Keratinocyte (primary cell): ENCODE measurements around the gene ZNF619. TPM values are rescaled to one million over a fixed set of nuclear protein-coding genes. Genes with fewer than 3 reads are reported as not detected.

Source experiments
- DNase-seq: peaks from one replicate; pipeline ENCODE4 v3.0.0-alpha.2; 2011; ENCODE audit warnings: low read depth, missing footprints, low spot score
- FAIRE-seq: peaks from 2 replicates; lab custom pipeline; 2011; peaks lifted over from hg19 to GRCh38; lab: Jason Lieb, UNC
- H2AFZ ChIP-seq: 2 replicates; pipeline ENCODE4 v1.6.0; 2012; ENCODE audit warnings: low read length, control low read depth, inconsistent platforms; ENCODE audit not compliant: control insufficient read depth
- H3K27ac ChIP-seq: 2 replicates; pipeline ENCODE4 v1.5.1; 2011; ENCODE audit warnings: low read length; ENCODE audit not compliant: control insufficient read depth, insufficient read depth
- H3K27me3 ChIP-seq: 3 replicates; pipeline ENCODE4 v1.6.0; 2011; ENCODE audit warnings: low read length; ENCODE audit not compliant: control insufficient read depth, insufficient read depth; ENCODE audit errors: extremely low read depth
- H3K36me3 ChIP-seq, 2 experiments: 2 replicates in 1 of 2; 3 replicates in 1 of 2; pipeline ENCODE4 v1.5.1; 2011; ENCODE audit warnings: low read length in 2 of 2, mild to moderate bottlenecking in 1 of 2; ENCODE audit not compliant: control insufficient read depth in 2 of 2, insufficient read depth in 2 of 2; ENCODE audit errors: extremely low read depth in 1 of 2
- H3K4me1 ChIP-seq: 3 replicates; pipeline ENCODE4 v1.5.1; 2011; ENCODE audit warnings: low read length; ENCODE audit not compliant: control insufficient read depth, insufficient read depth; ENCODE audit errors: extremely low read depth
- H3K4me2 ChIP-seq: 3 replicates; pipeline ENCODE4 v1.6.0; 2011; ENCODE audit warnings: low read depth, low read length; ENCODE audit not compliant: control insufficient read depth, insufficient read depth; ENCODE audit errors: extremely low read depth
- H3K4me3 ChIP-seq, 3 experiments: fragments of 200-600 bp in 1 of 3; sonication (generic) in 1 of 3; 2 replicates in 2 of 3; 3 replicates in 1 of 3; pipeline ENCODE4 v1.5.1; 2011 to 2016; ENCODE audit warnings: low read length in 3 of 3, mild to moderate bottlenecking in 3 of 3, control low read depth in 2 of 3, inconsistent platforms in 1 of 3, low read depth in 1 of 3, mixed read lengths in 1 of 3, mixed run types in 1 of 3, moderate library complexity in 1 of 3; ENCODE audit not compliant: control insufficient read depth in 2 of 3, insufficient read depth in 2 of 3; ENCODE audit errors: extremely low read depth in 1 of 3
- H3K79me2 ChIP-seq: 2 replicates; pipeline ENCODE4 v1.6.0; 2012; ENCODE audit warnings: low read length; ENCODE audit not compliant: control insufficient read depth, insufficient read depth
- H3K9ac ChIP-seq: 3 replicates; pipeline ENCODE4 v1.6.0; 2011; ENCODE audit warnings: low read length; ENCODE audit not compliant: control insufficient read depth, insufficient read depth; ENCODE audit errors: extremely low read depth
- H3K9me1 ChIP-seq: 3 replicates; pipeline ENCODE4 v1.6.0; 2011; ENCODE audit warnings: low read length; ENCODE audit not compliant: control insufficient read depth, insufficient read depth; ENCODE audit errors: extremely low read depth
- H3K9me3 ChIP-seq: 2 replicates; pipeline ENCODE4 v1.5.1; 2012; ENCODE audit warnings: low read depth, low read length; ENCODE audit not compliant: control insufficient read depth
- H4K20me1 ChIP-seq: 3 replicates; pipeline ENCODE4 v1.6.0; 2011; ENCODE audit warnings: low read length; ENCODE audit not compliant: control insufficient read depth, insufficient read depth; ENCODE audit errors: extremely low read depth
- CTCF ChIP-seq, 3 experiments: IDR thresholded peaks in 1 of 3; conservative IDR thresholded peaks in 1 of 3; optimal IDR thresholded peaks in 1 of 3; 2 replicates in 2 of 3; 3 replicates in 1 of 3; pipeline versions ENCODE3 to v1.5.1; 2011; ENCODE audit warnings: low read length in 3 of 3, mild to moderate bottlenecking in 3 of 3, moderate library complexity in 2 of 3, control low read depth in 1 of 3, inconsistent platforms in 1 of 3; ENCODE audit not compliant: insufficient read depth in 2 of 3; ENCODE audit errors: extremely low read depth in 1 of 3
- EZH2 ChIP-seq: IDR thresholded peaks from one replicate; pipeline ENCODE4 v1.6.1; 2012; ENCODE audit warnings: inconsistent platforms, mild to moderate bottlenecking, low read length, moderate library complexity
- dilution Hi-C: fragments of 300-500 bp; cut with MboI; formaldehyde crosslinking; loops from one replicate; pipeline ENCODE4 v1.7.0; 2020; ENCODE audit warnings: low sequenced_read_pairs; ENCODE audit not compliant: extremely low pct_ligation_motif_present
- polyA plus RNA-seq, 5 experiments: library from polyadenylated mRNA; depleted of rRNA in 3 of 5; stranded (reverse) in 3 of 5; stranded (forward) in 1 of 5; unstranded in 1 of 5; fragments of >200 nt; gene quantifications; 1 replicate in 1 of 5; 2 replicates in 3 of 5; 3 replicates in 1 of 5; pipeline versions ENCODE4 v1.2.1 to v1.2.3, GENCODE V29; 2011 to 2012; ENCODE audit warnings: missing spikeins in 2 of 5, low read depth in 1 of 5, low replicate concordance in 1 of 5

The ZNF619 gene
- polyA plus RNA-seq, 1 donor (not counting 4 experiments of a cell fraction or from before 2014, with no cell fraction given), result 3.1 TPM

- H2AFZ ChIP-seq, result no peak overlapping the region
- H4K20me1 ChIP-seq, result no peaks in the 10 kb centered on the region
- peak overlapping the region; percentile 15 for H3K27ac ChIP-seq
- H3K4me3 ChIP-seq, result no peak overlapping the region
- H3K9me3 ChIP-seq, result no peaks in the 10 kb centered on the region
- no peak for TF ChIP-seq EZH2
- TF ChIP-seq CTCF (optimal IDR thresholded peaks at IDR 0.05 in 1 of 3, IDR thresholded peaks at IDR 0.05 in 1 of 3, conservative IDR thresholded peaks at IDR 0.05 in 1 of 3; ENCODE audit: extremely low read depth in 1 of 3, insufficient read depth in 2 of 3, low read length in 3 of 3), result no peak
- H3K36me3 ChIP-seq, result no peaks in the 10 kb centered on the region
- H3K4me2 ChIP-seq, result no peak overlapping the region
- dilution Hi-C loops, result no loop called here
- H3K9me1 ChIP-seq, result no peaks in the 10 kb centered on the region
- H3K4me1 ChIP-seq, result peaks cover 22% of the 10 kb centered on the region
- no peaks in the 10 kb centered on the region for H3K79me2 ChIP-seq
- no peaks in the 10 kb centered on the region for H3K27me3 ChIP-seq
- peak; percentile 99 for FAIRE-seq
- no peak overlapping the region for H3K9ac ChIP-seq
- peak; percentile 82 for DNase-seq
Measured at GRCh38 chr3:40504636-40505430, 27.9 kb downstream of the ZNF619 start.

GRCh38 chr3:40505599-40506462, 28.9 kb downstream of the ZNF619 start, which contains the start of gene ZNF620:
ZNF620 (plus strand) TSS chr3:40506039; CDS start chr3:40506353, 314 bp downstream.
- Histone ChIP-seq H3K36me3 (no peaks in the 10 kb centered on the region), H3K27ac (peak within 1 kb of the TSS; percentile 15), H4K20me1 (no peaks in the 10 kb centered on the region), H3K9ac (peak within 1 kb of the TSS; percentile 58), H3K9me3 (no peaks in the 10 kb centered on the region), H3K4me3 (peak within 1 kb of the TSS; percentile 31 to 75 (median 74)), H3K79me2 (no peaks in the 10 kb centered on the region), H3K27me3 (no peaks in the 10 kb centered on the region), H3K4me2 (peak within 1 kb of the TSS; percentile 92), H3K4me1 (peaks cover 22% of the 10 kb centered on the region), H2AFZ (peak within 1 kb of the TSS; percentile 95), H3K9me1 (no peaks in the 10 kb centered on the region)
- TF ChIP-seq EZH2, result no peak
- peak in 1 of 3 experiments; percentile 26 for TF ChIP-seq CTCF (optimal IDR thresholded peaks at IDR 0.05 in 1 of 3, IDR thresholded peaks at IDR 0.05 in 1 of 3, conservative IDR thresholded peaks at IDR 0.05 in 1 of 3; ENCODE audit: extremely low read depth in 1 of 3, insufficient read depth in 2 of 3, low read length in 3 of 3)
- no peak for DNase-seq
- no peak for FAIRE-seq
- dilution Hi-C loops, result no loop called here
